ENCODE results near the gene CPXM2. TPM values are rescaled to one million over a fixed set of nuclear protein-coding genes. Genes with fewer than 3 reads are reported as not detected.

CPXM2 gene
- total and polyA plus RNA-seq, 9 of the 15 experiments (the other 6 are each of a cell fraction or from before 2014, with no cell fraction given): not detected

DNA sequence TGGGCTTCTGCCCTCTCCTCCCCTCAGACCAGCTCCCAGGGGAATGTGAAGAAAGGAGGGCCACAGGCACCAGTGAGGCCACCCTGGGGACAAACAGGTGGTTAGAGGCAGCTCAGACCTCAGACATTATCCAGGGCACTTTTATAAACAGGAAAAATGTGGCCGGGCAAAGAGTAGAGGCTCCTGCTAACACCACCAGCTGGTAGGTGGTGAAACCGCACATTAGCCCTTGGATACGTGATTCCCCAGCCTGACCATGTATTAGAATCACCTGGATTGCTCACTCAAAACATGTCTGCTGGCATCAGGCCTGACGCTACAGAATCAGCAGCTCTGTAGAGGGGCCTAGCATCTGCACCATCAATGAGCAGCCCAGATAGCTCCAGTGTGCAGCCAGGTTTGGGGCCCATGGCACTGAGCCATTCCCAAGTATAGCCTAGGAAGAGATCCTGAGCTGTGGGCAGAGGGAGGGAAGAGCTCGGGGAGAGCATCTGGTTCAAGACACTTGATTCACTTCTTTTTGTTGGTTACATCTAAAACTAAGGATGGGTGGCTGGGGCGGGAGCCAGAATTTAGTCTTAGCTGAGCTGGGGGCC lies 188.3 kb downstream of the CPXM2 start (continued):
- TF ChIP-seq, protein P1, sequence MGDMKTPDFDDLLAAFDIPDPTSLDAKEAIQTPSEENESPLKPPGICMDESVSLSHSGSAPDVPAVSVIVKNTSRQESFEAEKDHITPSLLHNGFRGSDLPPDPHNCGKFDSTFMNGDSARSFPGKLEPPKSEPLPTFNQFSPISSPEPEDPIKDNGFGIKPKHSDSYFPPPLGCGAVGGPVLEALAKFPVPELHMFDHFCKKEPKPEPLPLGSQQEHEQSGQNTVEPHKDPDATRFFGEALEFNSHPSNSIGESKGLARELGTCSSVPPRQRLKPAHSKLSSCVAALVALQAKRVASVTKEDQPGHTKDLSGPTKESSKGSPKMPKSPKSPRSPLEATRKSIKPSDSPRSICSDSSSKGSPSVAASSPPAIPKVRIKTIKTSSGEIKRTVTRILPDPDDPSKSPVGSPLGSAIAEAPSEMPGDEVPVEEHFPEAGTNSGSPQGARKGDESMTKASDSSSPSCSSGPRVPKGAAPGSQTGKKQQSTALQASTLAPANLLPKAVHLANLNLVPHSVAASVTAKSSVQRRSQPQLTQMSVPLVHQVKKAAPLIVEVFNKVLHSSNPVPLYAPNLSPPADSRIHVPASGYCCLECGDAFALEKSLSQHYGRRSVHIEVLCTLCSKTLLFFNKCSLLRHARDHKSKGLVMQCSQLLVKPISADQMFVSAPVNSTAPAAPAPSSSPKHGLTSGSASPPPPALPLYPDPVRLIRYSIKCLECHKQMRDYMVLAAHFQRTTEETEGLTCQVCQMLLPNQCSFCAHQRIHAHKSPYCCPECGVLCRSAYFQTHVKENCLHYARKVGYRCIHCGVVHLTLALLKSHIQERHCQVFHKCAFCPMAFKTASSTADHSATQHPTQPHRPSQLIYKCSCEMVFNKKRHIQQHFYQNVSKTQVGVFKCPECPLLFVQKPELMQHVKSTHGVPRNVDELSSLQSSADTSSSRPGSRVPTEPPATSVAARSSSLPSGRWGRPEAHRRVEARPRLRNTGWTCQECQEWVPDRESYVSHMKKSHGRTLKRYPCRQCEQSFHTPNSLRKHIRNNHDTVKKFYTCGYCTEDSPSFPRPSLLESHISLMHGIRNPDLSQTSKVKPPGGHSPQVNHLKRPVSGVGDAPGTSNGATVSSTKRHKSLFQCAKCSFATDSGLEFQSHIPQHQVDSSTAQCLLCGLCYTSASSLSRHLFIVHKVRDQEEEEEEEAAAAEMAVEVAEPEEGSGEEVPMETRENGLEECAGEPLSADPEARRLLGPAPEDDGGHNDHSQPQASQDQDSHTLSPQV (IDR thresholded peaks at IDR 0.05): no peak
- no peak for TF ChIP-seq ELF4 (CRISPR knock-in tag; IDR thresholded peaks at IDR 0.05)
- TF ChIP-seq ASH1L (IDR thresholded peaks at IDR 0.05; ENCODE audit: borderline replicate concordance, low read depth, partially characterized antibody): no peak
- TF ChIP-seq, protein P2, sequence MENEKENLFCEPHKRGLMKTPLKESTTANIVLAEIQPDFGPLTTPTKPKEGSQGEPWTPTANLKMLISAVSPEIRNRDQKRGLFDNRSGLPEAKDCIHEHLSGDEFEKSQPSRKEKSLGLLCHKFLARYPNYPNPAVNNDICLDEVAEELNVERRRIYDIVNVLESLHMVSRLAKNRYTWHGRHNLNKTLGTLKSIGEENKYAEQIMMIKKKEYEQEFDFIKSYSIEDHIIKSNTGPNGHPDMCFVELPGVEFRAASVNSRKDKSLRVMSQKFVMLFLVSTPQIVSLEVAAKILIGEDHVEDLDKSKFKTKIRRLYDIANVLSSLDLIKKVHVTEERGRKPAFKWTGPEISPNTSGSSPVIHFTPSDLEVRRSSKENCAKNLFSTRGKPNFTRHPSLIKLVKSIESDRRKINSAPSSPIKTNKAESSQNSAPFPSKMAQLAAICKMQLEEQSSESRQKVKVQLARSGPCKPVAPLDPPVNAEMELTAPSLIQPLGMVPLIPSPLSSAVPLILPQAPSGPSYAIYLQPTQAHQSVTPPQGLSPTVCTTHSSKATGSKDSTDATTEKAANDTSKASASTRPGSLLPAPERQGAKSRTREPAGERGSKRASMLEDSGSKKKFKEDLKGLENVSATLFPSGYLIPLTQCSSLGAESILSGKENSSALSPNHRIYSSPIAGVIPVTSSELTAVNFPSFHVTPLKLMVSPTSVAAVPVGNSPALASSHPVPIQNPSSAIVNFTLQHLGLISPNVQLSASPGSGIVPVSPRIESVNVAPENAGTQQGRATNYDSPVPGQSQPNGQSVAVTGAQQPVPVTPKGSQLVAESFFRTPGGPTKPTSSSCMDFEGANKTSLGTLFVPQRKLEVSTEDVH (IDR thresholded peaks at IDR 0.05; ENCODE audit: low read depth, partially characterized antibody): no peak
- TF ChIP-seq SIX5 (IDR thresholded peaks at IDR 0.05; ENCODE audit: borderline replicate concordance in 1 of 2, insufficient read depth in 1 of 2, low read depth in 1 of 2, low read length in 2 of 2): no peak

Other genes starting within 250 kb of the CPXM2 start
- gene GPR26, start 225.5 kb downstream of the CPXM2 start, total RNA-seq (2014; rRNA removed): not detected in 2 replicates
- gene GPR26, start 225.5 kb downstream of the CPXM2 start, total RNA-seq (2014; rRNA removed; fragmentation: Illumina TruSeq; extraction: Trizol): not detected in 2 replicates
- not detected in 2 replicates for gene GPR26, start 225.5 kb downstream of the CPXM2 start, total RNA-seq (2015; rRNA removed; fragmentation: Illumina TruSeq; extraction: Trizol)
- not detected in 2 replicates for gene GPR26, start 225.5 kb downstream of the CPXM2 start, total RNA-seq (2021)
- not detected in 2 replicates for gene GPR26, start 225.5 kb downstream of the CPXM2 start, polyA plus RNA-seq (2011; rRNA removed)
- gene GPR26, start 225.5 kb downstream of the CPXM2 start, polyA plus RNA-seq (2014; fragmentation: Illumina TruSeq; extraction: Trizol): not detected in 2 replicates
- gene GPR26, start 225.5 kb downstream of the CPXM2 start, polyA plus RNA-seq (2014; fragmentation: Nextera tagmentation; extraction: Ambion mirVana): not detected
- gene GPR26, start 225.5 kb downstream of the CPXM2 start, polyA plus RNA-seq (2014; rRNA removed): not detected in 2 replicates
- 0.04 and 0.09 TPM in 2 replicates for gene CHST15, start 201.8 kb upstream of the CPXM2 start, total RNA-seq (2014; rRNA removed)
- 0.15 TPM in 1 of 2 replicates, not detected in the other for gene CHST15, start 201.8 kb upstream of the CPXM2 start, total RNA-seq (2014; rRNA removed; fragmentation: Illumina TruSeq; extraction: Trizol)
- gene CHST15, start 201.8 kb upstream of the CPXM2 start, total RNA-seq (2015; rRNA removed; fragmentation: Illumina TruSeq; extraction: Trizol): 0.04 TPM in 2 replicates
- 0.13 and 0.16 TPM in 2 replicates for gene CHST15, start 201.8 kb upstream of the CPXM2 start, total RNA-seq (2021)
- 0.07 TPM in 1 of 2 replicates, not detected in the other for gene CHST15, start 201.8 kb upstream of the CPXM2 start, polyA plus RNA-seq (2011; rRNA removed)
- 0.09 and 0.11 TPM in 2 replicates for gene CHST15, start 201.8 kb upstream of the CPXM2 start, polyA plus RNA-seq (2014; fragmentation: Illumina TruSeq; extraction: Trizol)
- under 1 TPM; 0.07 to 0.08 TPM for gene CHST15, start 201.8 kb upstream of the CPXM2 start, polyA plus RNA-seq (2014; fragmentation: Nextera tagmentation; extraction: Ambion mirVana)
- 0.04 and 0.23 TPM in 2 replicates for gene CHST15, start 201.8 kb upstream of the CPXM2 start, polyA plus RNA-seq (2014; rRNA removed)

Data from K562 (cell line).